Mucosa of rectum (tissue), 2 donors: ENCODE results near the gene PLXNB1.
A peak's percentile ranks its signal among the peaks of the same experiment; 100 is the strongest.
"Not testable (repeated sequence)": the region's sequence is repeated elsewhere in the genome, so short reads cannot be mapped to it uniquely, and the experiment has no call there.

Experiments
- H3K27ac ChIP-seq, 2 donors: one replicate each; pipeline ENCODE4 v1.7.0; 2013; ENCODE audit warnings: inconsistent platforms in 2 of 2, low read depth in 2 of 2, low read length in 2 of 2
- H3K27me3 ChIP-seq, 2 donors: one replicate each; pipeline ENCODE4 v1.7.0; 2013; ENCODE audit warnings: low read length in 2 of 2; ENCODE audit not compliant: control insufficient read depth in 2 of 2, insufficient read depth in 2 of 2
- H3K36me3 ChIP-seq, 2 donors: one replicate each; pipeline ENCODE4 v1.7.0; 2013; ENCODE audit warnings: low read length in 2 of 2; ENCODE audit not compliant: control insufficient read depth in 2 of 2, insufficient read depth in 2 of 2
- H3K4me1 ChIP-seq, 2 donors: one replicate each; pipeline ENCODE4 v1.7.0; 2013; ENCODE audit warnings: low read length in 2 of 2, mild to moderate bottlenecking in 1 of 2; ENCODE audit not compliant: control insufficient read depth in 2 of 2, insufficient read depth in 2 of 2
- H3K4me3 ChIP-seq, 2 donors: one replicate each; pipeline ENCODE4 v1.7.0; 2013; ENCODE audit warnings: low read length in 2 of 2
- H3K9ac ChIP-seq, 2 donors: one replicate each; pipeline ENCODE4 v1.7.0; 2013; ENCODE audit warnings: low read length in 2 of 2, low read depth in 1 of 2, mild to moderate bottlenecking in 1 of 2
- H3K9me3 ChIP-seq, 2 donors: one replicate each; pipeline ENCODE4 v1.7.0; 2013; ENCODE audit warnings: low read length in 2 of 2; ENCODE audit not compliant: control insufficient read depth in 2 of 2
- donor health status: healthy.
- donor health status: Normal muscosa, but diverticular disease.

Gene PLXNB1, protein sequence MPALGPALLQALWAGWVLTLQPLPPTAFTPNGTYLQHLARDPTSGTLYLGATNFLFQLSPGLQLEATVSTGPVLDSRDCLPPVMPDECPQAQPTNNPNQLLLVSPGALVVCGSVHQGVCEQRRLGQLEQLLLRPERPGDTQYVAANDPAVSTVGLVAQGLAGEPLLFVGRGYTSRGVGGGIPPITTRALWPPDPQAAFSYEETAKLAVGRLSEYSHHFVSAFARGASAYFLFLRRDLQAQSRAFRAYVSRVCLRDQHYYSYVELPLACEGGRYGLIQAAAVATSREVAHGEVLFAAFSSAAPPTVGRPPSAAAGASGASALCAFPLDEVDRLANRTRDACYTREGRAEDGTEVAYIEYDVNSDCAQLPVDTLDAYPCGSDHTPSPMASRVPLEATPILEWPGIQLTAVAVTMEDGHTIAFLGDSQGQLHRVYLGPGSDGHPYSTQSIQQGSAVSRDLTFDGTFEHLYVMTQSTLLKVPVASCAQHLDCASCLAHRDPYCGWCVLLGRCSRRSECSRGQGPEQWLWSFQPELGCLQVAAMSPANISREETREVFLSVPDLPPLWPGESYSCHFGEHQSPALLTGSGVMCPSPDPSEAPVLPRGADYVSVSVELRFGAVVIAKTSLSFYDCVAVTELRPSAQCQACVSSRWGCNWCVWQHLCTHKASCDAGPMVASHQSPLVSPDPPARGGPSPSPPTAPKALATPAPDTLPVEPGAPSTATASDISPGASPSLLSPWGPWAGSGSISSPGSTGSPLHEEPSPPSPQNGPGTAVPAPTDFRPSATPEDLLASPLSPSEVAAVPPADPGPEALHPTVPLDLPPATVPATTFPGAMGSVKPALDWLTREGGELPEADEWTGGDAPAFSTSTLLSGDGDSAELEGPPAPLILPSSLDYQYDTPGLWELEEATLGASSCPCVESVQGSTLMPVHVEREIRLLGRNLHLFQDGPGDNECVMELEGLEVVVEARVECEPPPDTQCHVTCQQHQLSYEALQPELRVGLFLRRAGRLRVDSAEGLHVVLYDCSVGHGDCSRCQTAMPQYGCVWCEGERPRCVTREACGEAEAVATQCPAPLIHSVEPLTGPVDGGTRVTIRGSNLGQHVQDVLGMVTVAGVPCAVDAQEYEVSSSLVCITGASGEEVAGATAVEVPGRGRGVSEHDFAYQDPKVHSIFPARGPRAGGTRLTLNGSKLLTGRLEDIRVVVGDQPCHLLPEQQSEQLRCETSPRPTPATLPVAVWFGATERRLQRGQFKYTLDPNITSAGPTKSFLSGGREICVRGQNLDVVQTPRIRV (N-terminal part only)

DNA sequence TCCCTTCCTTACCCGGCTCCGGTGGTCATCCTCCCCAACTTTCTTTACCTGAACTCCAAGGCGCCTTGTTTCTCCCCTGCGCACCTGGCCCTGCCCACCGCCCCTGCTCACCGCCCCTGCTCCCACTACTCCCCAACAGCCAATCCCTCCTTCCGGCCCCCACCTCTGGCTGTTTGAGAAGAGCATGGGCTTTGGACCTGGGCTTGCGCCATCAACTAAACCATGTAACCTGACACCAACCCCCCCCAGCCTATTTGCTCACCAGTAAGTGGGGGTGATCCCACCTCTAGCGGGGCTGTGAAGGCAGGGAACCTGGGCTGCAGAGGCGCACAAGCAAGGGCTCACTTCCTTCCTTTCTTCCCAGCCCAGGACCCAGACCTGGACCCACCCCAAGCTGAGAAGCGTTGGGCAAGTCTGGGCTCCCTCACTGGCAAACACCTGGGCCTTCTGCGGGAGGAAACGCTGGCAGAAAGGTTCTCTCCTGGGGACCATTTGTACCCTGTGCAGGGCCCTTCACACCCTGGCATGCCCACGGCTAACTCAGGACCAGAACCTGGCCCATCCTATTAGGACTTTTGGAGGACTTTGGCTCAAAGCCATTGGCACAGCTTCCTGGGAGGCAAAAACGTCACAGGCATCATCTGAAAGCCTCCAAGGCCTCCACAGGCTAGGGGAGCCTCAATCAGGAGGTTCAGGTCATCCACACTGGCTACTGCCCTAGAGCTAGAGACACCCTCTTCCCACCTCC is at the start of gene PLXNB1:
PLXNB1 (minus strand) TSS at position 127 of the 748 bp plus-strand sequence. CDS start 5,475 bp downstream, outside the sequence.
- Histone ChIP-seq H3K36me3 (peaks cover 0 to 4% of the 10 kb centered on the region in 2 donors), H3K27me3 (no peaks in the 10 kb centered on the region), H3K4me3 (peak within 1 kb of the TSS; percentile 70 to 71), H3K4me1 (peaks cover 65 to 68% of the 10 kb centered on the region in 2 donors), H3K9ac (peak within 1 kb of the TSS; percentile 72 to 86), H3K27ac (peak within 1 kb of the TSS; percentile 87 to 88), H3K9me3 (no peaks in the 10 kb centered on the region)

DNA sequence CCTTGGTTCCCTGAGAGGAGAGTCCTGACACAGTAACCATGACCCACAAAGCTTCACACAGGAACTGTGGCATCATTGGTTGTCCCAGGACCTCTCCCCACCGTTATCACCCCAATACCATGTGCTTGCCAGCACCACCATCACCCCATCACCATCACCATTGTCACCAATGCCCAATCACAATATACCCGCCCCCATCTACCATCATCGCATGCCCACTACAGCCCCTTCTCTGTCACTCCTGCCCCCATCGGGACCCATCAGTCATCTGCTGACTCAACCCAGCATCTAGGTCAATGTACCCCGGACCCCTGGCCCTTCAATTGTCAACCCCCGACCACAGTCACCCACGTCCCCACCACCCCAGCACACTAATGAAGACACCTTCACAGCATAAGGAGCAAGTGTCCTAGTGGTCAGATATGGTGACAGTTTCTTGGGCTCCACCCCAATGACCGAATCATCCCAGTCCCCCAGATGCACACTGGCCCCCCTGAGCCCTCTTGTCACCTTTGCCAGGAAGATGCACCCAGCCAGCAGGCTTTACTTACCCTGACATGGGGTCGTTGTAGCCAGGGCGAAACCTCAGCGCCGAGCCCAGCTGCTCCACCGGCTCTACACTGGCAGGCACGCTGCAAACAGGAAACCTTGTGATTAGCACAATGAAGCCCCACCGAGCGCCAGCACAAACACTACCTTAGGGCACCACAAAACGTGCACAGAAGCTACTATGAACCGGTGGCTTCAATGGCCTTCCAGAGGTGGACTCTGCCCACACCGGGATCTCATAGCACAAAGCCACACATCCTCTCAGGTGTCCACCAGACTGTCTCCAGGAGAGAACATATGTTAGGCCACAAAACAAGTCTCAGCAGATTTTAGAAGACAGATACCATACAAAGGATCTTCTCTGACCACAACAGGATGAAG is 49.0 kb upstream of the PLXNB1 start:
- Histone ChIP-seq H3K9ac (no peak overlapping the region), H3K9me3 (no peaks in the 10 kb centered on the region), H3K4me3 (no peak overlapping the region), H3K27ac (peak overlapping the region in 1 of 2 donors; percentile 67), H3K27me3 (no peaks in the 10 kb centered on the region), H3K36me3 (no peaks in the 10 kb centered on the region), H3K4me1 (no peaks in the 10 kb centered on the region)

DNA sequence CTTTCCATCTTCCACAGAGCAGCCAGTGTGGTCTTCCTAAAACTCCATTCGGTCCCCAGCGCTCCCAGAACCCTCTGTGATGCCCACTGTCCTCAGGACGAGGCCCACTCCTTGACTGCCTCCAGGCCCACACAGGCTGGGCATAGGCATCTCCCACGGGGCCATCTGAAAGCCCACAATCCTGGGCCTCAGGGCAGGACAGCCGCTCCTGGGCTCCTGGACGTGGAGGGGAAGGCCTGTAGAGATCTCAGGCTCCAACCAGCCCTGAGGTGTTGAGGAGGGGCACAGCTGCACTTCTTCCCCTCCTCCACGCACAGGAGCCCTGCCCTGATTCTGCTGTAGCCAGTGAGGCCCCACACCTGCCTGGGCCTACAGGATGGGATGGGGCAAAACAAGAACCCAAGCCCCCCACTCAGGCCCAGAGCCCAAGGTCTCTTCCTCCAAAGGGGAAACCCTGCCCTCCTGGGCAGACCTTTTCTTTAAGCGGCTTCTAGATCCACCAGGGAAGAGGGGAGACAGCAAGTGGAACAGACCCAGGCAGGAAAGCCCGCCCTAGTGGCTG is 48.2 kb upstream of the PLXNB1 start:
- no peak overlapping the region for H3K9ac ChIP-seq
- H3K36me3 ChIP-seq = no peaks in the 10 kb centered on the region
- H3K4me1 ChIP-seq = peaks cover 6 to 7% of the 10 kb centered on the region in 2 donors
- H3K4me3 ChIP-seq = no peak overlapping the region
- no peaks in the 10 kb centered on the region for H3K9me3 ChIP-seq
- peak overlapping the region in 1 of 2 donors; percentile 52 for H3K27ac ChIP-seq
- H3K27me3 ChIP-seq = no peaks in the 10 kb centered on the region

DNA sequence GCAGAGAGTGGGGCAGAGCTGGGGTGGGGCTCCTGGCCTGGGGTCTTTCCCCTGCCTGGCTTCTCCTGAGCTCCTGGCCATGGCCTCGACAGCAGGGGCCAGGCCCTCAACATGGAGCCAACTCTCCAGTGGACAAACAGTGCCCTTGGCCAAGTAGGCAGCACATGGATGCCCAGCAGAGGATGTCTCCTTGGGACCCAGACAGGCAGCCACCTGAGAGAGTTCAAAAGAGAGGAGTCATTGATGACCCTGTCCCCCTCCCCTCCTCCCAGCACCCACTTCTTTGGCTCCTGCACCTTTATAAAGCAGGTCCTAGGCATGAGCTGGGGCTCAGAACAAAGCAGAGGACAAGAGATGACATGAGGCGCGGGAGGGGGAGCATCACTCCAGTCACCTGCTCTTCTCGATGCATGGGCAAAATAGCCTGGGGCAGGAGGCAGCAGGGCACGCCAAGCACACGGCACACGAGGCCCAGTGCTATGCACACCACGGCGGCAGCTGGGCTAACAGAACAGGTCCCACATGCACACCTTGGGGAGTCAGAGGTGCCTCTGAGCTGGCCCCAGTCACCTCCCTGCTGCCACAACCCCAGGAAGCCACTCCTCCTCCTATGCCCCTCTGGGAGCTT is 46.7 kb upstream of the PLXNB1 start:
- no peaks in the 10 kb centered on the region for H3K9me3 ChIP-seq
- no peaks in the 10 kb centered on the region for H3K27me3 ChIP-seq
- no peak overlapping the region for H3K27ac ChIP-seq
- no peak overlapping the region for H3K9ac ChIP-seq
- H3K4me1 ChIP-seq = peaks cover 12 to 15% of the 10 kb centered on the region in 2 donors
- H3K36me3 ChIP-seq = no peaks in the 10 kb centered on the region
- no peak overlapping the region for H3K4me3 ChIP-seq

DNA sequence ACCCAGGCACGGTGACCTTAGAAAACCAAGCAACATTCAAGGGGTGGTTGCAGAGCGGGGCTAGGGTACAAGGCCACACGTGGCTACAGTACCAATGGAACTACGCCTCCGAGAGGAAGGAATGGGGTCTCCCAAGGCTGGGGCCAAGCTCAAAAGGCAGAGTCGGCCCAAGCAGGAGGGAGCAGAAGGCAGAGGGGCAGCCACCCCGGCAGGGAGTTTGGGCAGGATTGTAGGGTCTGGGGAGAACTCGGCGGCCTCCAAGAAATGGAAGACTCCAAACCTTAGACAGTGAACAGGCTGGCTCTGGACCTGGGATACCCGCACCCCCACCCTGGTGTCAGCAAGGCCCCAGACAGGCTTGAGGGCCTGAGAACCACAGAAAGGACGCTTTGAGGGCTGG is 45.3 kb upstream of the PLXNB1 start:
- Histone ChIP-seq H3K27me3 (no peaks in the 10 kb centered on the region), H3K9ac (no peak overlapping the region), H3K4me3 (no peak overlapping the region), H3K9me3 (no peaks in the 10 kb centered on the region), H3K4me1 (peaks cover 15 to 17% of the 10 kb centered on the region in 2 donors), H3K36me3 (peaks cover 0 to under 1% of the 10 kb centered on the region in 2 donors), H3K27ac (no peak overlapping the region)

DNA sequence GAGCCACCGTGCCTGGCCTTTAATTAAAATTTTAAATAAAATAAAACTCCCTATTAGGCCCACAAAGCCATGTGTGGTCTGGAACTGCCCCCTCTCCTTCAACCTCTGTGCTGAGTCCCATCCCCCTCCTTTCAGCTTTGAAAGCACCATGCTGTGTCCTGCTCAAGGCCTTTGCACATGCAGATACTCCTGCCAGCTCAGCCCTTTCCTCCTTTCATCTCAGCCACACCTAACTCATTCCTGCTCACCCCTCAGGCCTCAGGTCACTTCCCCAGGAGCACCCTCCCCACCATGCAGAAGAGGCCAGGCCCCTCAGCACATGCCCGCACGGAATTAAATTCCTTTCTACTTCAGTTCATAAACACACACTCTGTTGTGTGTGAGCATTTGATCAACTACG is 44.7 kb upstream of the PLXNB1 start:
- no peaks in the 10 kb centered on the region for H3K9me3 ChIP-seq
- peaks cover 15 to 20% of the 10 kb centered on the region in 2 donors for H3K4me1 ChIP-seq
- H3K27ac ChIP-seq = no peak overlapping the region
- no peak overlapping the region for H3K4me3 ChIP-seq
- peaks cover under 1 to 6% of the 10 kb centered on the region in 2 donors for H3K36me3 ChIP-seq
- no peak overlapping the region for H3K9ac ChIP-seq
- no peaks in the 10 kb centered on the region for H3K27me3 ChIP-seq

DNA sequence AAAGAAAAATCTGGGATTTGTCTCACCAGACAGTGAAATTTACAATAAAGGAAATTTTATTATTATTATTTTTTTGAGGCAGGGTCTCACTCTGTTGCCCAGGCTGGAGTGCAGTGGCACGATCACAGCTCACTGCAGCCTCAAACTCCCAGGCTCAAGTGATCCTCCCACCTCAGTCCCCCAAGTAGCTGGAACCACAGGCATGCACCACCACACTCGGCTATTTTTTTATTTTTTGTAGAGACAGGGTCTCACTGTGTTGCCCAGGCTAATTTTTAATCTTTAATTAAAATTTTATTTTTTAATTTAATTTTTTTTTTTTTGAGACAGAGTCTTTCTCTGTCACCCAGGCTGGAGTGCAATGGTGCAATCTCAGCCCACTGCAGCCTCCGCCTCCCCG is 44.1 kb upstream of the PLXNB1 start:
- H3K27me3 ChIP-seq, H3K9ac ChIP-seq, H3K27ac ChIP-seq, H3K4me3 ChIP-seq, H3K9me3 ChIP-seq: not testable (repeated sequence)
- peaks cover 17 to 26% of the 10 kb centered on the region in 2 donors for H3K4me1 ChIP-seq
- peaks cover 6 to 12% of the 10 kb centered on the region in 2 donors for H3K36me3 ChIP-seq

DNA sequence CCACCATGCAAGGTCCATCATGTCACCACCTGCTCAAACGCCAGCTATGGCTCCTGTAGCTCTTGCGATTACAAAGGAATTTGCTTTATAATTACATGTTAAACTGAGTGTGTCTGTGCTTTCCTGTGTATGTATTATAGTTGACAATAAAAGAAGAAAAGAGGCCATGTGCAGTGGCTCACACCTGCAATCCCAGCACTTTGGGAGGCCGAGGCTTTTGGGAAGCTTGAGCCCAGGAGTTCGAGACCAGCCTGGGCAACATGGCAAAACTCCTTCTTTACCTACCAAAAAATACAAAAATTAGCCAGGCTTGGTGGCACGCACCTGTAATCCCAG is 43.7 kb upstream of the PLXNB1 start:
- Histone ChIP-seq H3K9me3 (no peaks in the 10 kb centered on the region), H3K4me3 (peak overlapping the region; percentile 85 to 97), H3K9ac (peak overlapping the region; percentile 95 to 99), H3K4me1 (peaks cover 21 to 28% of the 10 kb centered on the region in 2 donors), H3K27me3 (no peaks in the 10 kb centered on the region), H3K27ac (peak overlapping the region; percentile 97 to 98), H3K36me3 (peaks cover 10 to 17% of the 10 kb centered on the region in 2 donors)
